Kidney epithelial cell (primary cell): Measurements from ENCODE around the gene NKX1-1. TPM values are rescaled to one million over a fixed set of nuclear protein-coding genes. Genes with fewer than 3 reads are reported as not detected.
A peak's percentile ranks its signal among the peaks of the same experiment; 100 is the strongest.

Experiments
- DNase-seq: peaks from one replicate; pipeline ENCODE4 v3.0.0-alpha.2; 2010; ENCODE audit warnings: low read depth
- H3K27me3 ChIP-seq: 2 replicates; pipeline ENCODE4 v1.6.0; 2011; ENCODE audit warnings: low read length; ENCODE audit not compliant: control insufficient read depth, insufficient read depth
- H3K36me3 ChIP-seq: 2 replicates; pipeline ENCODE4 v1.5.1; 2011; ENCODE audit warnings: low read length; ENCODE audit not compliant: control insufficient read depth, insufficient read depth
- H3K4me3 ChIP-seq: 2 replicates; pipeline ENCODE4 v1.5.1; 2011; ENCODE audit warnings: low read depth, mild to moderate bottlenecking, control low read depth, low read length
- total RNA-seq: library from RNA; depleted of rRNA; stranded (reverse); fragments of >200 nt; gene quantifications from 2 replicates; pipeline ENCODE4 v1.2.3, GENCODE V29; 2015
- TF ChIP-seq, protein P1 (sequence below): IDR thresholded peaks from 2 replicates; pipeline ENCODE4 v1.5.1; 2011; ENCODE audit warnings: mild to moderate bottlenecking, moderate library complexity, low read length, control low read depth, inconsistent platforms; ENCODE audit not compliant: insufficient read depth, poor library complexity, severe bottlenecking

Gene NKX1-1
- total RNA-seq, 1 donor from 2014 or later, result not detected

DNA sequence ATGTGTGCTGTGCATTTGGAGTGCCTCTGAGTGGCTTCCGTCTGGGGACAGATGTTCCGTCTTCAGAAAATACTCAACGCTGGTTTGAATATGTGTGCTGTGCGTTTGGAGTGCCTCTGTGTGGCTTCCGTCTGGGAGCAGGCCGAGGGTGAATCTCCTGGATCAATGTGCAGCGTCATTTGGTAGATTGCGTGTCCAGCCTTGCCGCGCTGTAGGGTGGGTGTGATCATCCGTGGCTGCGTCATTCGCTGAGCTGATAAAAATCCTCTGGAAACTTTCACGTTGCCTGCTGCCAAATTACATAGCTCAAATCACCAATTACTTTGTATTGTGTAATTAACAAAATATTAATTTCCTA is 47.1 kb downstream of the NKX1-1 start:
- TF ChIP-seq, protein P1, sequence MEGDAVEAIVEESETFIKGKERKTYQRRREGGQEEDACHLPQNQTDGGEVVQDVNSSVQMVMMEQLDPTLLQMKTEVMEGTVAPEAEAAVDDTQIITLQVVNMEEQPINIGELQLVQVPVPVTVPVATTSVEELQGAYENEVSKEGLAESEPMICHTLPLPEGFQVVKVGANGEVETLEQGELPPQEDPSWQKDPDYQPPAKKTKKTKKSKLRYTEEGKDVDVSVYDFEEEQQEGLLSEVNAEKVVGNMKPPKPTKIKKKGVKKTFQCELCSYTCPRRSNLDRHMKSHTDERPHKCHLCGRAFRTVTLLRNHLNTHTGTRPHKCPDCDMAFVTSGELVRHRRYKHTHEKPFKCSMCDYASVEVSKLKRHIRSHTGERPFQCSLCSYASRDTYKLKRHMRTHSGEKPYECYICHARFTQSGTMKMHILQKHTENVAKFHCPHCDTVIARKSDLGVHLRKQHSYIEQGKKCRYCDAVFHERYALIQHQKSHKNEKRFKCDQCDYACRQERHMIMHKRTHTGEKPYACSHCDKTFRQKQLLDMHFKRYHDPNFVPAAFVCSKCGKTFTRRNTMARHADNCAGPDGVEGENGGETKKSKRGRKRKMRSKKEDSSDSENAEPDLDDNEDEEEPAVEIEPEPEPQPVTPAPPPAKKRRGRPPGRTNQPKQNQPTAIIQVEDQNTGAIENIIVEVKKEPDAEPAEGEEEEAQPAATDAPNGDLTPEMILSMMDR, result no peak
- no peaks in the 10 kb centered on the region for H3K36me3 ChIP-seq

DNA sequence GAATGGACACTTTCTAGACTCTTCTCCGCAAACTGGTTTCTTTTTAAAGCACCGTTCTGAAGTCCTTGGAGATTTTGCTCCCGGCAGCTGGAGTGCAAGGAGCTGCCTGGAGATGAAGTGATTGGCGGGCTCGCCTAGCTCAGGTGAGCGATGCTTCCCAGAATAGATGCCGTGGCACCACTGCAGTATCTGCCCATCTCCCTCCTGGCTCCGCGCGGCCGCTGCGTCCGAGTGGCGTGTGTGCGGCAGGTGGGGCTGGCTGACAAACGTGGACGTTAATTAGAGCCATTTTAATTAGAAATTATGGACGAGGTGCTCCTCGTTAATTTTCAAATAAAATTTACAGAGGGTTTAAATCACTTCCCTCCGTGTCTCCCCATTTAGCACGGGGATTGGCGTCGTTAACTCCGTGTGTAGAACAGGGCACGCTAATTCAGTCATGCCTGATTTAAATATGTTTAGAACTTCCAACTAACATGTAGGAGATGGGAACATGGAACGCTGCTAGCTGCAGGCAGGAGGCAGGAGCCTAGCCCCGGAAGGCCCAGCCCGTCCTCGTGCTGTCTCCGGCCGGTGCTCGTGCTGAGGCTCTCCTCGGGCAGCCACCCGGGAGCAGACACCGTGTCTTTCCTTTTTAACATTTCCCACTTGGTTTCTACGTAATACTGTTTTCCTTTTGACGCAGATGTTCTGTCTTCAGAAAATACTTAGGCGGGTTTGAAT is 47.7 kb downstream of the NKX1-1 start:
- no peaks in the 10 kb centered on the region for H3K36me3 ChIP-seq
- no peak overlapping the region for H3K4me3 ChIP-seq
- TF ChIP-seq, protein P1, result no peak
- H3K27me3 ChIP-seq, result no peaks in the 10 kb centered on the region
- no peak for DNase-seq

More for the DNA sequence above, 47.1 kb downstream of the NKX1-1 start:
- no peaks in the 10 kb centered on the region for H3K27me3 ChIP-seq
- no peak for DNase-seq
- no peak overlapping the region for H3K4me3 ChIP-seq

DNA sequence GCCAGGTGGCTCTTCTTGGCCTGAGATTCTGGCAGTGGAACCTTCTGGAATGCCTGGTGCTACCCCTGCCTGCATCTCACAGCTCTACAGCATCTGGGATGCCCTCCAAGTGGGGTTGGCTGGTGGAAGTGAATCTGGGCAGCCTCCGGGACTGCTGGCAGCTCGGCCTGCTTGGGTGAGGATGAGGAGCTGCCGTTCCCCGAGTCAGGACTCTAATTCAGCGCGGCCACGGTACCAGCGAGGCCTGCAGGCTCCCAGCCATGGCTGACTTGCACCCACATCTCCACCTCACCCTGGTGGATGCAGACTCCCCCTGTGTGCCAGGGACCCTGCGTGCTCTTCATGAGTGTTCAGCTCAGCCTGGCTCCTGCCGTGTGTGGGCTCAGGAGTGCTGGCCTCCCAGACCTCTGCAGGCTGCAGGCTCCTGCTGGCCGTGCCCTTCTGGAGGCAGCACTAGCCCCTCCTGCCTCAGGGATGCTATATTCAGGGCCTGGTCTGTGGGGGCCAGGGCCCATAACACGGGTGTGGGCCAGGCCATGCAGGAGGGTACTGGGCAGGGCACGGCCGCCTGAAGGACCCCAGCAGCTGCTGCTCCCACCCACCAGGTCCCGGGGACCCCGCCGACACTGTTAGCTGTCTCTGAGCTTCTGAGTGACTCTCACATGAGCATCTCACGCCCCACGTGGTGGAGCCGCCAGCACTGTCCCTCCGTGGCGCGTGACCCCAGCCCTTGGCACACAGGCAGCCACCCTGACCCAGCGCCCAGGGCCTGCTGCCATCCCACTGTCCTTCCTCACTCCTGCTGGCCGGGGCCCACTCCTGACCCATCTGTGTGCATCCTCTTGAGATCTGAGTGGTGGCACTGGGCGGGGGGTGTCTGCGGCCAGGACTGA is 48.6 kb downstream of the NKX1-1 start:
- Histone ChIP-seq H3K4me3 (no peak overlapping the region), H3K27me3 (no peaks in the 10 kb centered on the region), H3K36me3 (no peaks in the 10 kb centered on the region)
- TF ChIP-seq, protein P1, result no peak
- DNase-seq, result no peak

DNA sequence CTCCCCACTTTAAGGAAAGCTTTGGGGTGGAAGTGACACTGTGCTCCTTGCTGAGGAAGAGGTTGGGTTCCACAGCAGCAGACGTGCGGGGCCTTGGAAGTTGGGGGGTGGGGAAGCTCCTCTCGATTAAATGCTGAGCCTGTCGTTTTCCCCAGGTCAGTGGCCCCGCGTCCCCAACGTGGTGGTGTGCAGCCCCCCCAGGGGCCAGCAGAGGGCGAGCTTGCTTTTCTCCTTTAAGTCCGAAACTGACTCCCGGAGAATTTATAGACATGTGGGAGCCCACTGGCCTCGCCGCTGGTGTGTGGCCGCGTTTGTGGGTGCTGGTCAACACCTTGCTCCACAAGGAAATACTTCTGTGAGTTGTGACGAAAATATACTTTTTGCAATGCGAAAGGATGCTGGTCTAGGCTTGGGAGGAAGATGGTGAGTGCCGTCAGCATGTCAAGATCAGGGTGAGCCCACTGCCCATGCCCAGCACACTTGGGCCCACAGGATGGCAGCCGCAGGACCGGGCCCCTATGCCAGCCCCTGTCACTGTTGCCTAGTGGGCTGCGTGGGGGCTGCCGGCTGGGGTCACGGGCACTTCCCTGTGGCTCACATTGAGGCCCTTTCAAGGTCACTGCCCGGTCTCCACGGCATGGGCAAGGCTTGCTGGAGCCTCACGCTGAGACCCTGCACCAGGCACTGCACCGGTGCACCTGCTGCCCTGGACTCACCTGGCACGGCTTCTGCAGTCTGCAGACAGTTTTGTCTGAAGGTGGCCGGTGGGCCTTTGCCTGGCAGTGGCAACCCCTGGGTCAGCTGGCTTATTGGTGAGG is 49.9 kb downstream of the NKX1-1 start:
- DNase-seq, result no peak
- Histone ChIP-seq H3K4me3 (no peak overlapping the region), H3K36me3 (no peaks in the 10 kb centered on the region), H3K27me3 (no peaks in the 10 kb centered on the region)
- TF ChIP-seq, protein P1, result peak; percentile 82

DNA sequence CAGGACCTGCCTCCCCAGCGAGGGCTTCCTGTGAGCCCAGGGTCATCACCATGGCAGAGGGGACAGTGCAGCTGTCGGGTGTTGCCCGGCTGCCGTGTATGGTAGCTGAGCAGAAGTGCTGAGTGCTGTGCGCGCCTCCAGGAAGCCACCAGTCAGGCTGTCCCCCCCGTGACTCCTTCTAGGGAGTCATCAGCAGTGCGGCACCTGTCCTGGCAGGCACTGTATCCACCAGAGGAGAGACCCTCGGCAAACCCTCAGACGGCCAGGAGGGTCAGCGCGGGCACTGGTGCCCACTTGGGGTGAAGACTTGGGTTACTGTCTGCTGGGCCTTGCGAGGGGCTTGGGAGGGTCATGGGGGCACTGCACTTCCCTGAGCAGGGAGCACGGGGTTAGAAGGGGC is 50.9 kb downstream of the NKX1-1 start:
- TF ChIP-seq, protein P1, result no peak
- Histone ChIP-seq H3K27me3 (no peaks in the 10 kb centered on the region), H3K4me3 (no peak overlapping the region), H3K36me3 (no peaks in the 10 kb centered on the region)
- no peak for DNase-seq
